Psoas muscle (tissue), 8 donors: ENCODE measurements around the gene ATP5MG. TPM values are rescaled to one million over a fixed set of nuclear protein-coding genes. Genes with fewer than 3 reads are reported as not detected.

Experiments
- ATAC-seq, 4 donors: fragments of 200-7000 bp; cut with Tn5 transposase; one replicate each; pipeline ENCODE4 v1.9.1; 2020; ENCODE audit warnings: moderate library complexity in 3 of 4, mild to moderate bottlenecking in 2 of 4
- DNase-seq, 2 donors: peaks; one replicate each; pipeline ENCODE4 v3.0.0-alpha.2; 2020
- H3K27ac ChIP-seq: fragments of 200-600 bp; one replicate; pipeline ENCODE4 v1.8.0; 2022
- H3K27me3 ChIP-seq, 3 donors: fragments of 200-600 bp in 1 of 3; one replicate each; pipeline versions ENCODE4 v1.6.1 to v1.8.0; 2013 to 2022; ENCODE audit warnings: low read length in 2 of 3, mild to moderate bottlenecking in 2 of 3, moderate library complexity in 1 of 3; ENCODE audit not compliant: insufficient read depth in 3 of 3
- H3K36me3 ChIP-seq, 2 donors: fragments of 200-600 bp in 1 of 2; one replicate each; pipeline versions ENCODE4 v1.6.1 to v1.8.0; 2013 to 2022; ENCODE audit warnings: low read depth in 1 of 2, mild to moderate bottlenecking in 1 of 2, moderate library complexity in 1 of 2; ENCODE audit not compliant: insufficient read depth in 1 of 2
- H3K4me1 ChIP-seq: fragments of 200-600 bp; one replicate; pipeline ENCODE4 v1.8.0; 2022
- H3K4me3 ChIP-seq: fragments of 200-600 bp; one replicate; pipeline ENCODE4 v1.8.0; 2022; ENCODE audit warnings: mild to moderate bottlenecking
- H3K9me3 ChIP-seq: fragments of 200-600 bp; one replicate; pipeline ENCODE4 v1.8.0; 2022
- WGBS, 3 donors: extraction: QIAGEN DNeasy Blood & Tissue Kit; methylation state at CpG; one replicate each; pipeline versions ENCODE4 v1.1.6 to v1.1.7; 2013; 5-methylcytosine and 5-hydroxymethylcytosine counted together
- intact Hi-C, 2 donors: fragments of 100-400 bp; cut with DNase I; formaldehyde crosslinking; loops; one replicate each; pipeline versions ENCODE4 v1.11.0 to v1.14.2; 2022
- polyA plus RNA-seq, 3 donors: library from polyadenylated mRNA; stranded (reverse); fragments of 200-250 nt; gene quantifications; one replicate each; pipeline ENCODE4 v1.2.3, GENCODE V29; 2013
- total RNA-seq, 4 donors: library from RNA; stranded (reverse); fragmentation: NEBNext Ultra II Directional in 2 of 4; extraction: Animal tissue kit (Norgen Biotek cat#: 25700) in 2 of 4; gene quantifications; one replicate each; pipeline versions ENCODE4 v1.2.1 to v1.2.4, GENCODE V29; 2021 to 2023
- TF ChIP-seq, protein P1 (sequence below): fragments of 200-600 bp; IDR thresholded peaks from one replicate; pipeline ENCODE4 v1.8.0; 2022; ENCODE audit warnings: antibody characterized with exemption
- donor health status: healthy with polysubstance abuse.
- donor health status: DM: no; HTN: no; CAD: no; lungs with moderate emphysema.
- donor health status: Bipolar disorder and iron deficiency.
- donor health status: healthy.
- donor health status: DM: yes; HTN: yes; CAD: no.
- donor health status: DM: no; HTN: no; CAD: no.
- donor health status: DM: no; HTN: no; CAD: no.
- donor health status: DM: yes; HTN: yes; CAD: no.

ATP5MG gene
- total and polyA plus RNA-seq, 7 donors: 180 to 340 (median 237) TPM

DNA sequence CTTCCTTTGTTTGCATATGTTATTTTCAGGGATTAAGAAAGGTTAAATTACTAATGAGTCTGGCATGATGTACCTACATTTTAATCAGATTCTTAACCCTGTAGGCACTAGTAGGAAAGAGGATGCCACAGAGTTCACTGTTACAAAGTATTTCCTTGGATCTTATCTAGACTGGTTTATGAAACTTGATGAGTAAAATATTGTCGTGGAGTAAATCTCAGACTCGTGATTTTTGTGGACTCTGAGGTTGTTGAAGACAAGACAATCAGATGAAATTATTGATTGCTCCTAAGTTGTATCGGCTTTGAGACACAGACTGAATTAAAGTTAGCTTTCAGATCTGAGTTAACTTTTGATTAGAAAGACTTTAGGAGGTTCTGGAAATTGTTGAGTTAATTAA, 40.9 kb downstream of the ATP5MG start:
- ATAC-seq (no peak), DNase-seq (no peak)
- H3K9me3 ChIP-seq: no peaks in the 10 kb centered on the region
- no peaks in the 10 kb centered on the region for H3K27me3 ChIP-seq
- peaks cover 54% of the 10 kb centered on the region for H3K4me1 ChIP-seq
- H3K36me3 ChIP-seq: peaks cover 0 to 3% of the 10 kb centered on the region in 2 donors
- intact Hi-C loops: no loop called here
- 62 to 76% (median 73%) methylated on average over 3 of the region's 3 CpGs for WGBS, 3 donors
- TF ChIP-seq, protein P1, sequence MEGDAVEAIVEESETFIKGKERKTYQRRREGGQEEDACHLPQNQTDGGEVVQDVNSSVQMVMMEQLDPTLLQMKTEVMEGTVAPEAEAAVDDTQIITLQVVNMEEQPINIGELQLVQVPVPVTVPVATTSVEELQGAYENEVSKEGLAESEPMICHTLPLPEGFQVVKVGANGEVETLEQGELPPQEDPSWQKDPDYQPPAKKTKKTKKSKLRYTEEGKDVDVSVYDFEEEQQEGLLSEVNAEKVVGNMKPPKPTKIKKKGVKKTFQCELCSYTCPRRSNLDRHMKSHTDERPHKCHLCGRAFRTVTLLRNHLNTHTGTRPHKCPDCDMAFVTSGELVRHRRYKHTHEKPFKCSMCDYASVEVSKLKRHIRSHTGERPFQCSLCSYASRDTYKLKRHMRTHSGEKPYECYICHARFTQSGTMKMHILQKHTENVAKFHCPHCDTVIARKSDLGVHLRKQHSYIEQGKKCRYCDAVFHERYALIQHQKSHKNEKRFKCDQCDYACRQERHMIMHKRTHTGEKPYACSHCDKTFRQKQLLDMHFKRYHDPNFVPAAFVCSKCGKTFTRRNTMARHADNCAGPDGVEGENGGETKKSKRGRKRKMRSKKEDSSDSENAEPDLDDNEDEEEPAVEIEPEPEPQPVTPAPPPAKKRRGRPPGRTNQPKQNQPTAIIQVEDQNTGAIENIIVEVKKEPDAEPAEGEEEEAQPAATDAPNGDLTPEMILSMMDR: no peak
- H3K27ac ChIP-seq: no peak overlapping the region
- no peak overlapping the region for H3K4me3 ChIP-seq

DNA sequence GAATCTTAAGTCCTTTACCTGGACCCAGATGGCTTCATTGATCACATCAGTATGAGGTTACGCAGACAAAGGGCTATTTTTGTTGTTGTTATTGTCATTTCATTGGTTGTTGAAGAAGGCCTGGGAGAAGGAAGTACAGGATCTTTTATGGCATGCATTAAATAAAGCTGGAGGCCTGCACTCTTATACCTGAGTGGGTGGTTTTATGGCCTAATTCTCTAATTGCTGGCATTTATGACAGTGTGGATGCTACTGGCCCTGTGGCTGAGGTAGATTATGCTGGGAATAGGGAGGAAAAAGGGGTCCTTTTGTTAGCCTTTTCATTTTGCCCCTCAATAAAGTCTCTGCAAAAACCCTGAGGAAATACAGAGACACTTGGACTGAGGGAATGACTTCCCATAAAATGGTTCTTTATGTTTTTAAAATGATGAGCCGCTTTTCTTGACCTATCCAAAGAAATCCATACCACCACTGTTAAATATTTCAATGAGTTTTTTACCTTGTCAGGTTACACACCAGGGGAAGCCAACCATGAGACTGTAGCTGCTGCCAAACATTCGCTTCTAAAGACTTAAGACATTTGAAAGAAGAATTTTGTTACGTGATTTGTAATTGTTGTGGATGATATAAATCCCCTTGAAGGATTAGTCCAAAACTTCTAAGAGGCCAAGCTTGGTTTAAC, 41.6 kb downstream of the ATP5MG start:
- no peaks in the 10 kb centered on the region for H3K27me3 ChIP-seq
- WGBS, 3 donors: 68 to 89% (median 79%) methylated on average over 4 of the region's 4 CpGs
- no peak for ATAC-seq
- no peak for DNase-seq
- intact Hi-C loops: no loop called here
- H3K4me3 ChIP-seq: no peak overlapping the region
- TF ChIP-seq, protein P1: no peak
- H3K36me3 ChIP-seq: peaks cover 0 to 9% of the 10 kb centered on the region in 2 donors
- H3K27ac ChIP-seq: no peak overlapping the region
- no peaks in the 10 kb centered on the region for H3K9me3 ChIP-seq
- H3K4me1 ChIP-seq: peaks cover 49% of the 10 kb centered on the region

DNA sequence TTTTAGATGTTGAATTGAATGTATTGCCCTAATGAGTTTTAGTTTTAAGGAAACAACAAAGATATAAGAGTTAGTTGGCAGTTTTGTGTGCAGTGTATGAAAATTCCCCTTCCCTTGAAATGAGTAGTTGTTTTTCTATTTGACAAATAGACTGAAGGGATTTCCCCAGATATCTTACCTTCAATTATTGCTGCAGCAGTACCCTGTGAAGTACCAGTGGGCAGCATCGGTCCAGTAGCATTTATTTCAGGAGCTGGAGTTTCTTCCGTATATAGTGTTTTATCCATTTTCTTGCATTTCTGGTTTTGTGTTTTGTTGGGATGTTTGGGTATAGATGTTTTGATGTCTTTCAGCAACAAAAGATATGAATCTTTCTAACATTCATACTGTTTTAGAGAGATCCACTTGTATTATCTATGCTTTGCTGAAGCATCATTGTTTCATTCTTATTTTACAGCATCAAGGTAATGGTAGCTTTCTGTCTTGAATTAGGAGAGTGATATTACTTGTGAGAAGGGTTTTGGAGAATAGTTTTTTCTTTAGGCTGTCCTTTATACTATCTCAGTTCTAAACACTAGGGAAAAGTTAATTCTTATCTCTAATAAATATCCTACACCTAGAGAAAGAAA, 42.3 kb downstream of the ATP5MG start:
- H3K4me3 ChIP-seq: no peak overlapping the region
- ATAC-seq: no peak
- no peak overlapping the region for H3K27ac ChIP-seq
- intact Hi-C loops: no loop called here
- WGBS, 3 donors: 83 to 88% (median 88%) methylated on average over 2 of the region's 2 CpGs
- H3K36me3 ChIP-seq: peaks cover 0 to 9% of the 10 kb centered on the region in 2 donors
- DNase-seq: no peak
- TF ChIP-seq, protein P1: no peak
- no peaks in the 10 kb centered on the region for H3K27me3 ChIP-seq
- H3K9me3 ChIP-seq: no peaks in the 10 kb centered on the region
- peaks cover 45% of the 10 kb centered on the region for H3K4me1 ChIP-seq

DNA sequence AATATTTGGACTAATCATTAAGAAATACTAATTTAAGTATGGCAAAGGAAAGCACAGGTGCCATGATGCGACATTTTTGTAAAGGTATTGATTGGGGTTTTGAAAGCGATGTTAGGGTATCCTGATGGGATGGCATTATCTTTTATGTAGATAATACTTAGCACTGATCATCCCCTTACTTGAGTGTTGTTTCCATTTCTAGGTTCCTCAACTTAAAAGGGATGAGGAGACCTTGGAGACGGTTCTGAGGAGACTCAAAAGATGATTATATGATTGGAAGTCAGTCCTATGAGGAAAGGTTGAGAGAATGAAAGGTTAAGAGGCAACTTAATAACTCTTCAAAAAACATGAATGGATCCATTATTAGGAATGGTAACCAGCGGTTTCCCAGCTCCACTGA, 46.0 kb downstream of the ATP5MG start:
- DNase-seq: no peak
- TF ChIP-seq, protein P1: no peak
- Histone ChIP-seq H3K4me1 (peaks cover 11% of the 10 kb centered on the region), H3K4me3 (no peak overlapping the region), H3K27ac (no peak overlapping the region), H3K9me3 (no peaks in the 10 kb centered on the region), H3K36me3 (peaks cover 0 to 7% of the 10 kb centered on the region in 2 donors), H3K27me3 (no peaks in the 10 kb centered on the region)
- no peak for ATAC-seq
- 93 to 96% (median 95%) methylated on average over 4 of the region's 4 CpGs for WGBS, 3 donors
- intact Hi-C loops: no loop called here

DNA sequence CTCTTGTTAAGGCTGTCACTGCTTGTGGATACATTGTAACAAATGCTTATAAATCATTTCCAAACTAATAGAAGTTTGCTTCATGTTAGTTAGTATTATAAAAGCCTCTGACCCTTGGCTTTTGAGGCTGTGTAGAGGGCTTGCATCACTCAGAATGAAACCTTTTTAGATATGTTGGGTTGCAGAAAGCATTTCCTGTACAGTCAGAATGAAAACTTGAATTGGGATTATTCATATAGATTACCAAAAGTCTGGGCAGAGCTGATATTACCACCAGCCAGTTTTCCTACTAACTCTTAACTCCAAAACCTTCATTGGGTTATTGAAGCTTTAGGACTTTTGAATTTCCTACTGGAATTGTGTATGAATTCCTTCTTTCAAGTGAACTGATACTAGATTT, 46.9 kb downstream of the ATP5MG start:
- peaks cover 0 to 7% of the 10 kb centered on the region in 2 donors for H3K36me3 ChIP-seq
- no peak overlapping the region for H3K4me3 ChIP-seq
- ATAC-seq (no peak), DNase-seq (no peak)
- no peak overlapping the region for H3K27ac ChIP-seq
- peaks cover 2% of the 10 kb centered on the region for H3K4me1 ChIP-seq
- intact Hi-C loops: no loop called here
- H3K9me3 ChIP-seq: no peaks in the 10 kb centered on the region
- TF ChIP-seq, protein P1: no peak
- no peaks in the 10 kb centered on the region for H3K27me3 ChIP-seq
